Panc1 (cell line): Measurements from ENCODE around the gene GBE1. TPM values are rescaled to one million over a fixed set of nuclear protein-coding genes. Genes with fewer than 3 reads are reported as not detected.

ENCODE experiments used
- ATAC-seq: fragments of 200-7000 bp; cut with Tn5 transposase; 2 replicates; pipeline ENCODE4 v1.9.1; 2020; ENCODE audit warnings: mild to moderate bottlenecking, moderate library complexity
- BruUV-seq: library from RNA; stranded (reverse); fragments of 400-500 nt; replicated peaks from 2 replicates; lab custom pipeline; 2021; lab: Mats Ljungman, UMichigan
- CTCF ChIA-PET: fragments of 300-600 bp; sonication (Branson Sonifier 250); formaldehyde crosslinking; loops from one replicate; lab custom pipeline; 2022; ENCODE audit warnings: antibody characterized with exemption; lab: Charles Lee
- POLR2A ChIA-PET: fragments of 300-600 bp; sonication (Branson Sonifier 250); formaldehyde crosslinking; loops from one replicate; lab custom pipeline; 2022; ENCODE audit warnings: antibody characterized with exemption; lab: Charles Lee
- DNase-seq: peaks from one replicate; pipeline ENCODE4 v3.0.0-alpha.2; 2010; ENCODE audit warnings: low read depth, low spot score
- H3K27ac ChIP-seq: 2 replicates; pipeline ENCODE4 v1.5.1; 2011; ENCODE audit warnings: mild to moderate bottlenecking, low read length, inconsistent platforms
- H3K27me3 ChIP-seq: fragments of 200-500 bp; sonication (Bioruptor generic); 2 replicates; pipeline ENCODE4 v1.6.0; 2014; ENCODE audit warnings: low read length, inconsistent platforms; ENCODE audit not compliant: control insufficient read depth, insufficient read depth
- H3K36me3 ChIP-seq: fragments of 200-500 bp; sonication (Bioruptor generic); 2 replicates; pipeline ENCODE4 v1.5.1; 2014; ENCODE audit warnings: inconsistent platforms, mild to moderate bottlenecking, low read length, moderate library complexity; ENCODE audit not compliant: control insufficient read depth, insufficient read depth
- H3K4me1 ChIP-seq: 2 replicates; pipeline ENCODE4 v1.5.1; 2011; ENCODE audit warnings: inconsistent platforms, mild to moderate bottlenecking, low read length, moderate library complexity; ENCODE audit not compliant: control insufficient read depth, insufficient read depth
- H3K4me3 ChIP-seq, 2 experiments: 2 replicates each; pipeline ENCODE4 v1.5.1; 2011 to 2012; ENCODE audit warnings: low read depth in 2 of 2, low read length in 2 of 2, mild to moderate bottlenecking in 2 of 2, inconsistent platforms in 1 of 2, moderate library complexity in 1 of 2
- H3K9me3 ChIP-seq: fragments of 200-500 bp; sonication (Bioruptor generic); 2 replicates; pipeline ENCODE4 v1.5.1; 2014; ENCODE audit warnings: low read depth, mild to moderate bottlenecking, inconsistent platforms, low read length, moderate library complexity; ENCODE audit not compliant: control insufficient read depth, insufficient read depth
- CTCF ChIP-seq: fragments of 450-650 bp; IDR thresholded peaks from 2 replicates; pipeline ENCODE4 v1.5.1; 2017; ENCODE audit warnings: mild to moderate bottlenecking
- POLR2AphosphoS5 ChIP-seq: IDR thresholded peaks from 2 replicates; pipeline ENCODE4 v1.6.1; 2012; ENCODE audit warnings: mild to moderate bottlenecking, low read depth, low read length, moderate library complexity
- REST ChIP-seq, 2 experiments: IDR thresholded peaks; 2 replicates each; pipeline ENCODE4 v1.6.1; 2011 to 2012; ENCODE audit warnings: low read depth in 2 of 2, control low read depth in 1 of 2, low read length in 1 of 2, mild to moderate bottlenecking in 1 of 2, moderate library complexity in 1 of 2; ENCODE audit not compliant: insufficient read depth in 1 of 2
- SIN3A ChIP-seq: IDR thresholded peaks from 2 replicates; pipeline ENCODE4 v1.6.1; 2012; ENCODE audit warnings: low read depth, mild to moderate bottlenecking, low read length, moderate library complexity, borderline replicate concordance; ENCODE audit not compliant: insufficient read depth
- TCF7L2 ChIP-seq: IDR thresholded peaks from 2 replicates; pipeline ENCODE4 v1.6.1; 2011; ENCODE audit warnings: mild to moderate bottlenecking, low read depth, low read length, inconsistent platforms
- in situ Hi-C: cut with HindIII; loops from 2 replicates; pipeline ENCODE4 v1.10.0; 2016; ENCODE audit warnings: low sequenced_read_pairs, low pct_unique_long_range_greater_than_20kb
- intact Hi-C: fragments of 100-400 bp; cut with micrococcal nuclease; formaldehyde crosslinking; loops from one replicate; pipeline ENCODE4 v1.10.0; 2022; ENCODE audit not compliant: unreplicated experiment
- total RNA-seq: library from RNA; stranded (reverse); gene quantifications from one replicate; pipeline ENCODE4 v1.2.1, GENCODE V29; 2021; ENCODE audit not compliant: unreplicated experiment

Gene GBE1
- total RNA-seq, 1 experiment from 2014 or later = 30.4 TPM

DNA sequence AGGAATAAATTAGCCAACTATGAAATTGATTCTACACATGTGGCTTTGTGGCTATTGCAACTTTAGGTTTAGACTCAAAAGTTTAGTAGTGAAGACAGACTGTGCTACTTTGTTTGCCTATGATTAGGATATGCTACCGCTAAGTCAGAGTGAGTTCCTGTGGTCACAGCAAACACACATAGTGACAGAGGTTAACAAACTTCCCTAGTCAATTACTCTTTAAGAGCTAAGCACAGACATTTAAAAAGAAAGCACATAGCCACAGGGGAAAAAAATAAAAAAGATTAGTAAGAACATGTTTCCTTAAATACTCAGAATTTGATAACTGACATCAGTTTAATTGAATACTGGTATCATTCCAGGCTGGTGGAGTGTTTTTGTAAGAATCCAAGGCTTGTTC, 207.1 kb downstream of the GBE1 start:
- POLR2A ChIA-PET = no interaction called here
- intact Hi-C loops (no loop called here), in situ Hi-C loops (no loop called here)
- Histone ChIP-seq H3K27ac (no peak overlapping the region), H3K36me3 (no peaks in the 10 kb centered on the region), H3K4me3 (no peak overlapping the region), H3K27me3 (no peaks in the 10 kb centered on the region), H3K9me3 (no peaks in the 10 kb centered on the region), H3K4me1 (no peaks in the 10 kb centered on the region)
- CTCF ChIA-PET = no interaction called here
- no peak for TF ChIP-seq REST (IDR thresholded peaks at IDR 0.05; ENCODE audit: insufficient read depth in 1 of 2, low read depth in 2 of 2, low read length in 1 of 2)
- no peak for TF ChIP-seq POLR2AphosphoS5
- TF ChIP-seq CTCF = no peak
- no peak for TF ChIP-seq SIN3A
- no peak for TF ChIP-seq TCF7L2
- no peak for ATAC-seq
- BruUV-seq = no TSS peak
- no peak for DNase-seq

- TF ChIP-seq SIN3A = no peak
- POLR2A ChIA-PET = no interaction called here
- intact Hi-C loops = no loop called here
- H3K36me3 ChIP-seq = no peaks in the 10 kb centered on the region
- DNase-seq (no peak), ATAC-seq (no peak)
- in situ Hi-C loops = no loop called here
- H3K27me3 ChIP-seq = no peaks in the 10 kb centered on the region
- H3K4me3 ChIP-seq = no peak overlapping the region
- BruUV-seq = no TSS peak
- CTCF ChIA-PET = no interaction called here
- H3K9me3 ChIP-seq = no peaks in the 10 kb centered on the region
- no peak overlapping the region for H3K27ac ChIP-seq
- H3K4me1 ChIP-seq = no peaks in the 10 kb centered on the region
Observed at GRCh38 chr3:81550415-81550814, 211.0 kb downstream of the GBE1 start.

- POLR2A ChIA-PET = no interaction called here
- Histone ChIP-seq H3K27ac (no peak overlapping the region), H3K36me3 (no peaks in the 10 kb centered on the region), H3K4me3 (no peak overlapping the region), H3K27me3 (no peaks in the 10 kb centered on the region), H3K9me3 (no peaks in the 10 kb centered on the region), H3K4me1 (no peaks in the 10 kb centered on the region)
- no TSS peak for BruUV-seq
- intact Hi-C loops = no loop called here
- no peak for ATAC-seq
- TF ChIP-seq CTCF (no peak), REST (IDR thresholded peaks at IDR 0.05; ENCODE audit: insufficient read depth in 1 of 2, low read depth in 2 of 2, low read length in 1 of 2) (no peak), SIN3A (no peak), TCF7L2 (no peak), POLR2AphosphoS5 (no peak)
- CTCF ChIA-PET = no interaction called here
- in situ Hi-C loops = no loop called here
- no peak for DNase-seq
Observed at GRCh38 chr3:81549831-81550230, 211.6 kb downstream of the GBE1 start.
